ENCODE measurements around the gene IL1RAP.

DNA sequence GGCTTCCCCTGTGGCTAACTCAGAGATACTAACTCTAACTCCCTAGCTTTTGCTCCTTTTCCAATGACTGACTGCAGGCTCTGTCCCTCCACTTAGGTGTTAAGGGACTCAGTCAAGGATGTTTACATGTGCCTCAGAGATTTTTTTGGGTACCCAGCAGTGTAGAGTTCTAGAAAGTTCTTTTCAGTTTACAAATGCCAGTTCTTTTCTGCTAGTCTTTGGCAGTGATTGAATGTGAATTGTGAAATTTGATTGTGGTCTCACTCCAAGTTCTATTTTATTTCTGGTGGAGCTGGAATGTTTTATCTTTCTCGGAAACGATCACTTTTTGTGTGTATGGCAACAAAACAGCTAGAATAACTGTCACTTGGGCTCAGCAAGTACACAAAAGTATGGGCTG, 60.6 kb downstream of the IL1RAP start:
- TF ChIP-seq POLR2A (IDR thresholded peaks at IDR 0.05) (no peak), CTCF (IDR thresholded peaks at IDR 0.05) (no peak)

Measured in body of pancreas (tissue), 4 donors.